ENCODE results near the gene SPATA6L.

The SPATA6L gene

DNA sequence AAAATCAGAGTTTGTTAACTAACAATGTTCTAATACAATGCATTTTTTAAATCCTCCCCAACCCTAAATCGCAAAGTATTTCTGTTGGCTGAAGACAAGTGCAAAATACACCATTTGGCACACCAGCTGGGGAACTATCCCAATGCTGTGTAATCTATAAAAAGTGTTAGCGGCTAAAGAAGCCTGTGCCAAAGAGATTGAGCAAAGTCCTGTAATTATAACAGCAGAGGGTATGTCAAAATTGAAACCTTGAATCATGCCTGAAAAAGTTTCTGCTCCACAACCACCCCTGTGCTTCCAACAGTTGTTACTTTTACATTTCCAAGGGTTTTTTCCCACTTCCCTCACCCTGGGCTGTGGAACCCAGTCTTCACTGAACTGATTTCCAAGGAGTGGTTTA is 87.3 kb downstream of the SPATA6L start:
- Histone ChIP-seq H3K27me3 (ENCODE audit: control insufficient read depth, insufficient read depth, low read length, poor library complexity, severe bottlenecking) (no peaks in the 10 kb centered on the region), H3K9me3 (ENCODE audit: control insufficient read depth, low read length) (no peaks in the 10 kb centered on the region), H3K4me1 (ENCODE audit: control insufficient read depth, insufficient read depth, low read length) (no peaks in the 10 kb centered on the region), H3K4me3 (ENCODE audit: insufficient read depth, low read depth, low read length) (no peak overlapping the region), H3K36me3 (ENCODE audit: control insufficient read depth, insufficient read depth, low read length) (no peaks in the 10 kb centered on the region), H3K27ac (ENCODE audit: insufficient read depth, low read depth, low read length, poor library complexity, severe bottlenecking) (no peak overlapping the region)
- WGBS, 2 experiments: 98 to 100% methylated on average over 2 of the region's 2 CpGs

DNA sequence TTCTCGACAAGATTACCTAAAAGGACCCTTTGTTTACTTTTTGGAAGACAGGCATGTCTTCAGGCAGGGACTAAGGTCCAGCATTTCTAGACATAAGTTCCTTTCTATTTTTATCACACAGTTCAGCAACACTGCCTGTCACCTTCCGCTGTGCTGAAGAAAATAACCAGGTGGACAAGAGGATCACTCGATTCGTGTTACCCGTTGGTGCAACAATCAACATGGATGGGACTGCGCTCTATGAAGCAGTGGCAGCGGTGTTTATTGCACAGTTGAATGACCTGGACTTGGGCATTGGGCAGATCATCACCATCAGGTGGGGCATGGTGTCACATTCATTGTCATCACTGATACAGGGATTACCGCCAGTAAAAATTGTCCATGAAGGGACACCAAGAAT is 89.8 kb downstream of the SPATA6L start:
- no peak overlapping the region for H3K27ac ChIP-seq (ENCODE audit: insufficient read depth, low read depth, low read length, poor library complexity, severe bottlenecking)
- no peaks in the 10 kb centered on the region for H3K36me3 ChIP-seq (ENCODE audit: control insufficient read depth, insufficient read depth, low read length)
- H3K4me3 ChIP-seq (ENCODE audit: insufficient read depth, low read depth, low read length): no peak overlapping the region
- no peaks in the 10 kb centered on the region for H3K9me3 ChIP-seq (ENCODE audit: control insufficient read depth, low read length)
- WGBS, 2 experiments: 94 to 96% methylated on average over 8 of the region's 8 CpGs
- H3K4me1 ChIP-seq (ENCODE audit: control insufficient read depth, insufficient read depth, low read length): no peaks in the 10 kb centered on the region
- no peaks in the 10 kb centered on the region for H3K27me3 ChIP-seq (ENCODE audit: control insufficient read depth, insufficient read depth, low read length, poor library complexity, severe bottlenecking)

DNA sequence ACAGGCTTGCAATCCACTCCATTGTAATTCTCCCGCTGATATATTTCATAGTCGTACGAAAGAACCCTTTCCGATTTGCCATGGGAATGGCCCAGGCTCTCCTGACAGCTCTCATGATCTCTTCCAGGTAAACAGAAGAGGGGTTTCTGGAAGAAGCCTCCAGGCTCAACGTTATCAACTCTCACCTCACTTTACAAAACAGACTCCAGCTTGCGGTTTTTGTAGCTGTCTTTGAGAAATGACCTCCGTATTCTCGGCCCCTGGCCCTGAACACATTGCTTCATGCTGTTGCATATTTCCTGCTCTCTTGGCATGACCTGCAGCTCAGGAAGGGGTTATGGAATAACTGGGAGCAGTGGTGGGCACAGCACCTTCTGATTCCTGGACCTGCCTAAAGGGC is 90.3 kb downstream of the SPATA6L start:
- 94% methylated on average over 8 of the region's 8 CpGs for WGBS, 2 experiments

DNA sequence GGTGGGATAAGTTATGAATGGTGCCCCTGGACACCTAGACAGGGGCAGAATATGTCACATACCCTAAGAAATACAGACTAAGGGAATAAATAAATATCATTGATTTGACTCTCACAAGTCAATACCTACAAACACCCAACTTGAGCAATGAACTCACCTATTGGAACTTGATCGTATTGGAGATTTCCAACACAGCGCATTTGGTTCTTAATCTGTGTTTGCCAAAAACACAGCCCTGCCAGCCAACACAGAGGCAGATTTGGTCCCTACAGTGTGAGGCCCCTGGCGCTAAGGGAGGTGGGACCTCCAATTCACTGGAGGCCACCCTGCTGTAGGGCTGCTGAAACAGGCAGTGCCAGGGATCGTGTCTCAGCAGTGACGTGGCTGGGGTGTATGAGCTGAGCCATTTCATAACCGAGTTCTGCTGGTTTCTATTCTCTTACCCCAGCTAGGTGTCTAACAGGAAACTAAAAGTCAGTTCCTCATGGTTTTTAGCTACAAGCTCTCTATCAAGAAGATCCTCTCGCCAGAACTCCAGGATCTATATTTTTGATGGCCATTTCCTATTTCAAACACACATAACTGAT is 91.5 kb downstream of the SPATA6L start:
- no peak overlapping the region for H3K27ac ChIP-seq (ENCODE audit: insufficient read depth, low read depth, low read length, poor library complexity, severe bottlenecking)
- H3K27me3 ChIP-seq (ENCODE audit: control insufficient read depth, insufficient read depth, low read length, poor library complexity, severe bottlenecking): no peaks in the 10 kb centered on the region
- no peaks in the 10 kb centered on the region for H3K9me3 ChIP-seq (ENCODE audit: control insufficient read depth, low read length)
- no peaks in the 10 kb centered on the region for H3K4me1 ChIP-seq (ENCODE audit: control insufficient read depth, insufficient read depth, low read length)
- H3K4me3 ChIP-seq (ENCODE audit: insufficient read depth, low read depth, low read length): no peak overlapping the region
- H3K36me3 ChIP-seq (ENCODE audit: control insufficient read depth, insufficient read depth, low read length): no peaks in the 10 kb centered on the region
- 92 to 94% methylated on average over 7 of the region's 7 CpGs for WGBS, 2 experiments

More for the DNA sequence above, 90.3 kb downstream of the SPATA6L start:
- Histone ChIP-seq H3K36me3 (ENCODE audit: control insufficient read depth, insufficient read depth, low read length) (no peaks in the 10 kb centered on the region), H3K4me3 (ENCODE audit: insufficient read depth, low read depth, low read length) (no peak overlapping the region), H3K27ac (ENCODE audit: insufficient read depth, low read depth, low read length, poor library complexity, severe bottlenecking) (no peak overlapping the region), H3K4me1 (ENCODE audit: control insufficient read depth, insufficient read depth, low read length) (no peaks in the 10 kb centered on the region), H3K9me3 (ENCODE audit: control insufficient read depth, low read length) (no peaks in the 10 kb centered on the region), H3K27me3 (ENCODE audit: control insufficient read depth, insufficient read depth, low read length, poor library complexity, severe bottlenecking) (no peaks in the 10 kb centered on the region)

DNA sequence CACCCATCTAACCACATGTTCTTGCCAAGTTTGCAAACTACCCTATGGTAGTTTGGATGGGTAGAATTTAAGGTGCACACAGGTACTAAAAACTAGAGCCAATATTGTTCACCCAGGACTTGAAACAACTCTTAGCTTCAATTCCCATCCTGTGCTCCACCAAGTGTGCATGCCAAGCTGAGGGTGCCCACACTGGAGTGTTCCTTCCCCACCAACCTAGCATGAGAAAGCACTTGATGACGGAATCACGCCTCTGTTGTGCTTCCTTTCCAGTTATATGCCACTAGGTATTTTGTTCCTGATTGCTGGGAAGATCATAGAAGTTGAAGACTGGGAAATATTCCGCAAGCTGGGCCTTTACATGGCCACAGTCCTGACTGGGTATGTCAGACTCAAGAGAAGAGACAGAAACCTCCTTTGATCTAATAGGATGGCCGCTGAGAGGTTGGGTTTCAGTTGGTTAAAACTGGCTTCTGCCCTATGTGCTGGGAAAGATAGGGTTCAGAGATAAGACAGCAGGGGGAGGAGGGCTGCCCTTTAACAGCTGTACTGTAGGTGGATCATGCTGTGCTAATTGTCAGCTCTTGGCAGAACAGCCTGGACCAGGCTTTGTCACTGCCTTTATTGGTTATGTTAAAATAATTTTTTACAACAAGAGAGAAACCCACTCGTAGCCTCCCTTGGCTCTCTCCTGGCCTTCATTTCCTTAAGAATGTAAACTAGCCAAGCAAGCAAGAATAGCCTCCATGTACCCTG is 92.5 kb downstream of the SPATA6L start:
- Histone ChIP-seq H3K9me3 (ENCODE audit: control insufficient read depth, low read length) (no peaks in the 10 kb centered on the region), H3K36me3 (ENCODE audit: control insufficient read depth, insufficient read depth, low read length) (no peaks in the 10 kb centered on the region), H3K4me3 (ENCODE audit: insufficient read depth, low read depth, low read length) (no peak overlapping the region), H3K27ac (ENCODE audit: insufficient read depth, low read depth, low read length, poor library complexity, severe bottlenecking) (no peak overlapping the region), H3K27me3 (ENCODE audit: control insufficient read depth, insufficient read depth, low read length, poor library complexity, severe bottlenecking) (no peaks in the 10 kb centered on the region), H3K4me1 (ENCODE audit: control insufficient read depth, insufficient read depth, low read length) (no peaks in the 10 kb centered on the region)
- 76 to 78% methylated on average over 5 of the region's 5 CpGs for WGBS, 2 experiments

DNA sequence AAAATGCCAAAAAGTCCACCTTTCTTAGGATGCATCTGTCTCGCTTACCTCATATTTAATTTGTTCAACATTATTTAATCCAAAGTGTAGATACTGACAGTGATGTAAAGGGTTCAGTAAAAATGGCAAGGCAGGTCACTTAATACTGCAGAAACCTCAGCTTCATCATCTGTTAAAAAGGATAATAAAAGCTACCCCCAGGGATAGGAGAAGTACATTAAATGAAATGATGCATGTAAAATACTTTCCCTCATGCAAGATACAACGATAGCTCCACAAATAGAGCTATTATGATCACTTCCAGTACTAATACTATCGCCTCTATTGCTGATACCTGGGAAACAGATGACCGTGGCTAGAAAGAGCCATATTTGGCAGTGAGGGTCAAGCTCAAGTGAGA is 93.1 kb downstream of the SPATA6L start:
- H3K27ac ChIP-seq (ENCODE audit: insufficient read depth, low read depth, low read length, poor library complexity, severe bottlenecking): no peak overlapping the region
- H3K36me3 ChIP-seq (ENCODE audit: control insufficient read depth, insufficient read depth, low read length): no peaks in the 10 kb centered on the region

DNA sequence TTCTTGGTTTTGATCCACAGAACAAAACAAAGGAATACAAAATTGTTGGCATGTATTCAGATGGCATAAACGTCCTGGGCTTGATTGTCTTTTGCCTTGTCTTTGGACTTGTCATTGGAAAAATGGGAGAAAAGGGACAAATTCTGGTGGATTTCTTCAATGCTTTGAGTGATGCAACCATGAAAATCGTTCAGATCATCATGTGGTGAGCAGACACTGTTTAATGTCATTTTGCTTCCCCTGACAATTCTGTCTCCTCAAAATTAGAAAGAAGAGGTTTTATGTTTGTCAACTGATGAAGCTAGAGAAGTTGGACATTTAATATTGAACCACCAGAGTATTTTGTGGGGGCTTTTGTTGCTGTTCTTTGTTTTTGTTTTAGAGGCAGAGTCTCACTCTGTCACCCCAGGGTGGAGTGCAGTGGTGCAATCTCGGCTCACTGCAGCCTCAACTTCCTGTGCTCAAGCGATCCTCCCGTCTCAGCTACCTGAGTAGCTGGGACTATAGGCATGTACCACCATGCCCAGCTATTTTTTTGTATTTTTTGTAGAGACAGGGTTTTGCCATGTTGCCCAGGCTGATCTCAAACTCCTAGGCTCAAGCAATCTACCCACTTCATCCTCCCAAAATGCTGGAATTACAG is 94.0 kb downstream of the SPATA6L start:
- Histone ChIP-seq H3K27ac (ENCODE audit: insufficient read depth, low read depth, low read length, poor library complexity, severe bottlenecking) (no peak overlapping the region), H3K4me1 (ENCODE audit: control insufficient read depth, insufficient read depth, low read length) (no peaks in the 10 kb centered on the region), H3K27me3 (ENCODE audit: control insufficient read depth, insufficient read depth, low read length, poor library complexity, severe bottlenecking) (no peaks in the 10 kb centered on the region), H3K4me3 (ENCODE audit: insufficient read depth, low read depth, low read length) (no peak overlapping the region), H3K9me3 (ENCODE audit: control insufficient read depth, low read length) (no peaks in the 10 kb centered on the region), H3K36me3 (ENCODE audit: control insufficient read depth, insufficient read depth, low read length) (no peaks in the 10 kb centered on the region)
- 90 to 91% methylated on average over 5 of the region's 5 CpGs for WGBS, 2 experiments

More for the DNA sequence above, 93.1 kb downstream of the SPATA6L start:
- H3K9me3 ChIP-seq (ENCODE audit: control insufficient read depth, low read length): no peaks in the 10 kb centered on the region
- no peak overlapping the region for H3K4me3 ChIP-seq (ENCODE audit: insufficient read depth, low read depth, low read length)
- H3K4me1 ChIP-seq (ENCODE audit: control insufficient read depth, insufficient read depth, low read length): no peaks in the 10 kb centered on the region
- 92 to 95% methylated on average over 3 to 4 of the region's 4 CpGs for WGBS, 2 experiments
- H3K27me3 ChIP-seq (ENCODE audit: control insufficient read depth, insufficient read depth, low read length, poor library complexity, severe bottlenecking): no peaks in the 10 kb centered on the region

DNA sequence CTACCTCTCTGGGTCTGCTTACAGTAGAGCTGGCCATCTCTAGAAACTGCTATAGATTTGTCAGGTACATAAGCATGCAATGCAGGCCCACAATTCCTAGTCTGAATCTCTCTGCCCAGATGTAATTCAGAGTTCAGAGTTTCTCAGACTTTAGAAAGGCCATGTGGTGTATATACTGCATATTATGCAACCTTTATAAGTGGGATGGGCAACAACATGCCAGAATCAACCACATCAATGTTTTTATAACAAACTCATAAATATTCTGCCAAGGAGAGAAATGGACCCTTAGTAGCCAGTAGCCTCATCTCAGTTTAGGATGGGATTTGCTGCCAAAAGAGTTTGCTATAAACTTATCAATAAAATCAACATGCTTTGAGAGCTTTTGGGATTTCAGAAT is 97.2 kb downstream of the SPATA6L start:
- Histone ChIP-seq H3K27me3 (ENCODE audit: control insufficient read depth, insufficient read depth, low read length, poor library complexity, severe bottlenecking) (no peaks in the 10 kb centered on the region), H3K4me3 (ENCODE audit: insufficient read depth, low read depth, low read length) (no peak overlapping the region), H3K36me3 (ENCODE audit: control insufficient read depth, insufficient read depth, low read length) (no peaks in the 10 kb centered on the region), H3K9me3 (ENCODE audit: control insufficient read depth, low read length) (no peaks in the 10 kb centered on the region), H3K27ac (ENCODE audit: insufficient read depth, low read depth, low read length, poor library complexity, severe bottlenecking) (no peak overlapping the region), H3K4me1 (ENCODE audit: control insufficient read depth, insufficient read depth, low read length) (no peaks in the 10 kb centered on the region)

DNA sequence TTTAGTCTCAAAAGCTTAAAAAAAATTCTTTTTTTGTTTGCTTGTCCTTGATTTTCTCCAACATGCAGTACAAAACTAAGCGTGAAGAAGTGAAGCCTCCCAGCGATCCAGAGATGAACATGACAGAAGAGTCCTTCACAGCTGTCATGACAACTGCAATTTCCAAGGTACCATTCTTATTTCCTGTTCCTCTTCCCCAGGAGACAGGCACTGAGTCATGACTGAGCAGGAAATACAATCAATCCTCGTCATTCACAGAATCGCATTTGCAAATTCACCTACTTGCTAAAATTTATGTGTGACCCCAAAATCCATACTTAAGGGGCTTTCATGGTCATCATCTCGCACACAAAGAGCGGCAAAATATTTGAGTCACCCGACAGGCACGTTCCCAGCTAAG is 98.7 kb downstream of the SPATA6L start:
- Histone ChIP-seq H3K9me3 (ENCODE audit: control insufficient read depth, low read length) (no peaks in the 10 kb centered on the region), H3K27ac (ENCODE audit: insufficient read depth, low read depth, low read length, poor library complexity, severe bottlenecking) (no peak overlapping the region), H3K27me3 (ENCODE audit: control insufficient read depth, insufficient read depth, low read length, poor library complexity, severe bottlenecking) (no peaks in the 10 kb centered on the region), H3K36me3 (ENCODE audit: control insufficient read depth, insufficient read depth, low read length) (no peaks in the 10 kb centered on the region), H3K4me3 (ENCODE audit: insufficient read depth, low read depth, low read length) (no peak overlapping the region), H3K4me1 (ENCODE audit: control insufficient read depth, insufficient read depth, low read length) (no peaks in the 10 kb centered on the region)
- WGBS, 2 experiments: 93 to 94% methylated on average over 8 of the region's 8 CpGs

DNA sequence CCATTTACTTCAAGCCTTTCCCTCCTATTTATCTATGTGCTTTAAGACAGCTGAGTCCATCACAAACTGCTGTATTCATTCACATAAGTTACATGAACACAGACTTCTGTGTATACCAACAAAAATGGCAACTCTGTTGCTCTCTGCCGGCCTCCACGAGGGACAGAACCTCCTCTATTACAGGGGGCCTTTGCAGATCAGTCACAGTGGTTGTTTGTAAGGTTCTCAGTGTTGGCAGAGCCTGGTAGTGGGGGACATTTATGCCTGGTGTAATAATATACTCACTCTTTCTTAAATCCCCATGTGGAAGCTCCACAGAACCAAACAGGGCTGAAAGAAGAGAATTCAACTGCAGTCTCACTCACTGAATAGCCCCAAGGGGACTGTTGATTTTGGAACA is 99.5 kb downstream of the SPATA6L start:
- H3K27me3 ChIP-seq (ENCODE audit: control insufficient read depth, insufficient read depth, low read length, poor library complexity, severe bottlenecking): no peaks in the 10 kb centered on the region
- H3K36me3 ChIP-seq (ENCODE audit: control insufficient read depth, insufficient read depth, low read length): no peaks in the 10 kb centered on the region
- no peaks in the 10 kb centered on the region for H3K4me1 ChIP-seq (ENCODE audit: control insufficient read depth, insufficient read depth, low read length)
- 90 to 100% methylated on average over 2 of the region's 2 CpGs for WGBS, 2 experiments
- no peaks in the 10 kb centered on the region for H3K9me3 ChIP-seq (ENCODE audit: control insufficient read depth, low read length)
- H3K27ac ChIP-seq (ENCODE audit: insufficient read depth, low read depth, low read length, poor library complexity, severe bottlenecking): no peak overlapping the region
- no peak overlapping the region for H3K4me3 ChIP-seq (ENCODE audit: insufficient read depth, low read depth, low read length)
